Activated CD4-positive, alpha-beta T cell treated with anti-CD3 and anti-CD28 coated beads, Interleukin-2, amount 50 U/mL, for 24 hours (primary cell): ENCODE measurements around the gene MRPL23.

ENCODE experiments used
- DNase-seq, 2 donors: peaks; one replicate each; pipeline ENCODE4 v3.0.0-alpha.2; 2020; ENCODE audit warnings: low read depth in 1 of 2, low spot score in 1 of 2

Gene MRPL23

DNA sequence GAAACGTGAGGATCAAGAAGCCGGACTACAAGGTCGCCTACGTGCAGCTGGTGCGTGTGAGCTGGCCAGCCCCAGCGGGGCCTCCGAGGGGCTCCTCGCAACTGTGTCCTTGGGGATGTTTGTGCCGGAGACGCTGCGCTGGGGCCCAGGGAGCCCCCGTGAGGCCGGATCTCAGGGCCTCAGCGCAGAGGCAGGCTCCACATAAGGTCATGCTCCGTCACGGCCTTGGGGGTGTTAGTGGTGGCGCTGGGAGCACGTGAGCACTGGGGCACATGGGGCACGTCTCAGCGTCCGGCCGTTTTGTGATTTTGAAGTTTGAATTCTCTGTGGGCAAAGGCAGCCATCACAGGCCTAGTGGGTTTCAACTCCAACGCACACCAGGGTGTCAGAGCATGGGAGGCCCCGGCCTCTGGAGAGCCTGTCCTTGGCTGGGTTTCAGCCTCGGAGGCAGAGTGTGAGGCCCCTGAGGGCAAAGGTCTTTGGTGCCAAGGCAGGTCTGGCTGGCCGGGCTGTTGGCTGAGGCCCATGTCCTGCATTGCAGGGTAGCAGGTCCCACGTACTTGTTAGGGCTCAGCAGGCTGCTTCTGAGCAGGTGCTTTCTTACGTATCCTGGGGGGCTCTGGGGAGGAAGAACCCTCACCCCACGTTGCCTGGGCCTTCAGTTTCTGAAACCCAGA lies 5.8 kb downstream of the MRPL23 start:
- DNase-seq, result no peak

- DNase-seq, result no peak
Observed at GRCh38 chr11:1953489-1954266, 6.5 kb downstream of the MRPL23 start.

GRCh38 chr11:1958367-1958766 lies 11.2 kb downstream of the MRPL23 start:
- DNase-seq, result no peak

GRCh38 chr11:1959786-1960185 lies 12.7 kb downstream of the MRPL23 start:
- DNase-seq, result no peak

DNA sequence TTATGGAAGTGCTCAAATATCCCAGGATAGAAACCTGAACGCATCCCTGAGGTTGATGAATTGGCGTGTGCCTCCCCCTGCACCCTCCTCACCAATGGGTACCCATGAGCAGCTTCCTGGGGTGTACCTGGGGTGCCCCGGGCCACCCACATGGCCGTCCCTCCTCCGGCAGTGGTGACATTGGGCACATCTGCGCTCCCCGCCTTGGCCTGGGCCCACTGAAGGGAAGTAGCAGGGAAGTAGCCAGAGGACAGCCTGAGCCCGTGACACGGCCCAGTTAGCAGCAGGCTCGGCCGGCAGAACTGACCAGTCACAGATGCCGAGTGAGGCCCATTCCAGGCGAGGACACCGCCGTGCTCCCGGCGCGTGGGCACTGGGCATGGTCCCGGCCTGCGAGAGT lies 16.7 kb downstream of the MRPL23 start:
- DNase-seq, result no peak

DNA sequence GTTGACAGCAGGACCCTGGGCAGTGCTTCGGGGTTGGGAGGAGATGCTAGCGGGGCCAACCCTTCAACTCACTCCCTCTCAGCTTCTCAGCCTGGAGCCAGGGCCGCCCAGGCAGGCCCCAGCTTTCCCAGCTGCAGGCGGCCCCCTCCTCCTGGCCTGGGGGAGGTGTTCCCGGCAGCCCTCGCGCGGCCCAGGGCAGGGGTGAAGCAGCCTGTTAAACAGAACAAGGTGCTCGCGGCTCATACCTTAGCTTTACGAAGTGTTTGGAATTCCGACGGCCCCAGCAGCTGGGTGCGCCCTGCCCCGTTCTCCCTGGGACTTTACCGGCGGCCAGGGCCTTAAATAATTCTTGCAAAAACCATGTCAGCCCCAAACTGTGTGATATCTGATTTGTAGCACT lies 17.2 kb downstream of the MRPL23 start:
- no peak for DNase-seq

DNA sequence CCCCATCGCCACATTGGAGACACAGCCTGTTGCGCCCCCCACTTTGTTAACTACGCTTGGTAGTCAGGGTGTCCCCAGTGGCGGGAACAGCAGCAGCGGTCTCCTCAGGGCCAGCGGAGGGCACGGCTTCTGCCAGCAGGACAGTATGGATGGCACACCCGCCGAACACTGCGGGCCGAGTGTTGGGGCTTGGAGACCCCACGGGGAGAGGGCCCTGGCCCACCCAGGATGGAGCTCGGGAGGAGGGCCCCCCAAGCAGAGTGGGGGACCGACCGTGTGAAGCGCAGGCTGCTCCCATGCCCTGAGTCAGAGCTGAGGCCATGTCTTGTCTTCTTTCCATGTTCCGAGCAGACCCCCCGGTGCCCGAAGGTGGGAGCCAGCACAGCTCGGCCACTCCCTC lies 17.8 kb downstream of the MRPL23 start:
- DNase-seq, result no peak

- DNase-seq, result no peak
Observed at GRCh38 chr11:1966531-1966930, 19.4 kb downstream of the MRPL23 start.

DNA sequence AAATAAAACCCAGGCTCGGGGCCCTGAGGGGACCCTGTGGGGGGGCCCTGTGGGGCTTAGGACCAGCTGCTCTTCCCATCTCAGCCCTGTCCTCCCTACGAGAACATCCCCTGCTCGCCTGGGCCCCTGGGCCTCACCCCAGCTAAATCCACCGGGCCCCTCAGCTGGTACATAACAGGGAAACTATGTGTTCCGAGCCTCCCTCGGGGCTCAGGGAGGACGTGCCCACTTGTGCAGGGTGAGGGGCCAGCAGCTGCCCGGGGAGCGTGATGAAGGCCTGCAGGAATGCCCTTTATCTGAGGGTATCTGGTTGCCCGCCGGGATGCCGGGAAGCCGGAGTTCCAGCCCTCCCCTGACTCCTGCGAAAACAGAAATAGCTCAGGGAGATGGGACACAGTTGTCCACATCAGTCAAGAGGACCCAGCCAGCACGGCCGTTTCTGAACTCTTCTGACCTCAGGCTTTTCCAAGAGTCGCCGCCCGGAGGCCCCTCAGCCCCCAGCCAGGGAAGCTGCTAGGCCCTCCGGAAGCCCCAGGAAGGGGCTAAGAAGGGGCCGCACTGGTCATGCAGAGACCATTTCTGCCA lies 20.6 kb downstream of the MRPL23 start:
- no peak for DNase-seq

GRCh38 chr11:1968454-1969002 lies 21.4 kb downstream of the MRPL23 start:
- DNase-seq, result no peak

DNA sequence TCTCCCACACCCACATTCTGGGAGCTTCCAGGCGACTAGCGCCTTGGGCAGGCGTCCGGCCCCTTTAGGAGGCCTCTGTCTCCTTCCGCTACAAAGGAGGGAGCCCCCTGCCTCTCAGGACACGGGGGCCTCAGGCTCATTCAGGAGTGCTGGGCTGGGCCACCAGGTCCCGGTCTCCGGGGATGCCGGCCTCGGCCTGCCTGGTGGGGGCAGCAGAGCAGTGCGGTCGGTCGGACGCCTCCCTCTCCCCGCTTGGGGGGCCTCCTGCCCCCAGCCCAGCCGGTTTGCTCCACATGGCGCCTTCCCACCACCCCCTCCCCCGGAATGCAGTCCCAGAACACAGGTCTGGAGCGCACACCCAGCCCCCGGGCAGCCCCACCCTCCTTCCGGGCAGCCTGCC lies 21.9 kb downstream of the MRPL23 start:
- DNase-seq, result no peak

- DNase-seq, result no peak
Observed at GRCh38 chr11:1969776-1970175, 22.6 kb downstream of the MRPL23 start.

DNA sequence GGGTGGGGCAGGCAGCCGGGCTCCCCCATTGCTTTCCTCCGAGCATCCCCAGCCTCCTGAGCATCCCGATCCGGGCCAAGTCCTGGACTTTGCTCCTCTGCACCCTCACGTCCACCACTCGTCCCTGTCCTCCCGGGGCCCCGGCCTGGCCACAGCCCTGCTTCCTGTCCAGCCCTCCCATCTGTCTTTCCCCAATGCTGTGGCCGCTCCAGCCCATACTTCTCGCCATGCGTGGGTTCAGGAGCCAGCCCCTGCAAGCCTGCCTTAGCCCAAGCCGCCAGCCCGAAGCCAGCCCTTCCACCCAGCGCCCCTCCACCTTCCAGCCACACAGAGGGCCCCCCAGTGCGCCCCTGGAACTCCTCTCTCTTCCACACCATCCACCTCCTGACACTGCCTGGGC lies 23.8 kb downstream of the MRPL23 start:
- DNase-seq, result no peak

DNA sequence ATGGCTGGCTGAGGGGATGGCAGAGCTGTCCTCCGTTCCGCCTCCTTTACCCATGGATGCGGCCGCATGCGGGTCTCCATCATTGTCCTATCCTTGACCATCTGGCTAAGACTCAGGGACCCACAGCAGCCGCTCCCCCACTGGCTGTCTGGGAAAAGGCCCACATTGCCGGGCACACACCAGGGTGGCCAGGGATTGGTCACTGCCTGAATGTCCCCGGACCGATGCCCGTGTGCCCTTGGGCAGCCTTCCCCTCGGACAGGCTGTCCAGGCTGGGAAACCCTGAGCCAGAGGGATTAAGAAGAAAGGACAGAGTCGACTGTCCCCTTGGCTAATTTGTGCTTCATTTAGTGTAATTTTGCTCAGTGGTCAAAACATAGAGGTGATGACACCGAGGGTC lies 28.1 kb downstream of the MRPL23 start:
- no peak for DNase-seq

DNA sequence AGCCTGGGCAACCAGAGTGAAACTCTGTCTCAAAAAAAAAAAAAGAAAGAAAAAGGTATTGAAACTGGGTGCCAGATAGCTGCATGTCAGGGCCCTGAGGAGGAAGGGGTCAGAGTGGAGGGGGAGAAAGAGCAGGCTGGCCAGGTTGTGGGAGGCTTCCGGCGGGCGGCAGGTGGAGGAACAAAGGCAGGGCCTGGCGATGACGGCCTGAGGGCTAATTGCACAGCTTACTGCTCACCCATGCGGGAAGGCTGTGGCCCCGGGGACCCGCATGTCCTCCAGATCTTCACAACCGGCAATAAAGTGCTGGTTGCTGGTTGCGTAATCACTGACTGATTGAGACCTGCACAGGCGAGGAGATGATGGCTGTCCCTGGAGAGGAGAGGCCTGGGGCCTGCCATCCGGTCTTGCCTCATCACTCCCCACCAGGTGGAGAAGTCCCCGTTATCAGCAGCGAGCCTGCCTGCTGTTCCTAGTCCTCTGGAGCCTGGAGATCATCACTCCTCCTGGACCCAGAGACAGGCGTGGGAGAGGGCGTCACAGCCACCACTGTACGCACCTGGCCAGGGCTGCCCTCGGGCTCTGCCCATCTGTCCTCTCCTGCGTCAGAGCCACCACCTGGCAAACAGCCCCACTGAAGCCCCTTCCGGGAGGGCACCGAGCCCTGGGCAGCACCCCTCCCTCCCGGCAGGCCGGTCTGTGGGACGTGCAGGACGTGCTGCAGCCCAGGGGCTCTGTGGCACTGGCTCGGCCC lies 31.8 kb downstream of the MRPL23 start:
- no peak for DNase-seq

DNA sequence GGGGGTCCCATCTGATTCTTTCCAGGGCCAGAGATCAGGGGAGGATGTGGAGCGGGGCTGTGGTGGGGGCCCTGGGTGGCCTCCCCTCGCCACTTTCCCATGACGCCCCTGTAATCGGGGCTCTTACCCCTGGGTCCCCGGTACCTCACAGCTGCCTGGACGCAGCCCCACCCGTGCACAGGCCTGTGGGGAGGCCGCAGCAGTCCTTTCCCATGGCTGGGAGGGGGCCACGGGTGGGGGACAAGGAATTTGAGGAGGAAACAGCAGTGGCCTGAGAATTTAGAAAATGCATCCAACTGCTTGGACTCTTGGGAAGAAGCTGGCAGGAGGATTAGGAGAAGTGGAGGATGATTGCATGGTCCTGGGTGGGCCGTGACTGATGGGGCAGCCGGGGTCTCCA lies 32.5 kb downstream of the MRPL23 start:
- no peak for DNase-seq

- no peak for DNase-seq
Observed at GRCh38 chr11:1982873-1983600, 35.9 kb downstream of the MRPL23 start.

DNA sequence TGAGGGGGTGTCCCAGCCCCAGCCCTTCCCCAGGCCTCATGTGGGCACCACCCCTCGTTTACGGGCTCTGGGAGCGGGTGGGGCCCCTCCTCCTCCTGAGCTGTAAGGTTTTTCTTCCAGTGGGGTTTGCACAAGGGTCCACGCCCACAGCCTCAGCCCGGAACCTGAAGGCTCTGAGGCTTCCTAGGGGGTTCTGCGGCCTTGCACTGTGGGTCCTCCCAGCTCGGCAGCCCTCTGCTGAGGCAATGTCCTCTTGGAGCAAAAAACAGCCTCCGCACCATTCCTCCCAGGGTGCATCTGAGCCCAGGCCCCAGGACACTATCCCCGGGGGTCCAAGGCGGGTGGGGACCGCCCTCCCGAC lies 36.4 kb downstream of the MRPL23 start:
- no peak for DNase-seq

- no peak for DNase-seq
Observed at GRCh38 chr11:1987024-1987423, 39.9 kb downstream of the MRPL23 start.

DNA sequence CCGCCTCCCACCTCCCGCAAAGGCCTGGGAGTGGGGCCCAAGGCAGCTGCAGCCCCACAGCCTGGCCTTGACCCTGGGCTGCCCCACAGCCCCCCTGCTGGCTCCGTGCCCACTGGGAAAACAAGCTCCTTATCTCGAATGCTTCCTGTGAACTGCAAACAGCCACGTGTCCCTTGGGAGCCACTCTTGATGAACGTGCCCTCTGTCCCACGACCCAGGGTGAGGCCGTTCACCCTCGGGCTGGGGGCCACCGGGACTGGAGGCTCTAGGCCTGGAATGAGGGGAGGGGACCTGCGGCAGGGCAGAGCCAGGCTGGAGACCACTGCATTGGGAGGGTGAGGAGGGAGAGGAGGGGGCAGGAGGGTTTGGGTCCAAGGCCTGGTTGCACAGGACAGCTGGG lies 41.0 kb downstream of the MRPL23 start:
- no peak for DNase-seq
